Measurements from ENCODE around the gene IQCE. TPM values are rescaled to one million over a fixed set of nuclear protein-coding genes. Genes with fewer than 3 reads are reported as not detected.

Gene IQCE
- total RNA-seq, 1 donor from 2014 or later, result 25.7 TPM

DNA sequence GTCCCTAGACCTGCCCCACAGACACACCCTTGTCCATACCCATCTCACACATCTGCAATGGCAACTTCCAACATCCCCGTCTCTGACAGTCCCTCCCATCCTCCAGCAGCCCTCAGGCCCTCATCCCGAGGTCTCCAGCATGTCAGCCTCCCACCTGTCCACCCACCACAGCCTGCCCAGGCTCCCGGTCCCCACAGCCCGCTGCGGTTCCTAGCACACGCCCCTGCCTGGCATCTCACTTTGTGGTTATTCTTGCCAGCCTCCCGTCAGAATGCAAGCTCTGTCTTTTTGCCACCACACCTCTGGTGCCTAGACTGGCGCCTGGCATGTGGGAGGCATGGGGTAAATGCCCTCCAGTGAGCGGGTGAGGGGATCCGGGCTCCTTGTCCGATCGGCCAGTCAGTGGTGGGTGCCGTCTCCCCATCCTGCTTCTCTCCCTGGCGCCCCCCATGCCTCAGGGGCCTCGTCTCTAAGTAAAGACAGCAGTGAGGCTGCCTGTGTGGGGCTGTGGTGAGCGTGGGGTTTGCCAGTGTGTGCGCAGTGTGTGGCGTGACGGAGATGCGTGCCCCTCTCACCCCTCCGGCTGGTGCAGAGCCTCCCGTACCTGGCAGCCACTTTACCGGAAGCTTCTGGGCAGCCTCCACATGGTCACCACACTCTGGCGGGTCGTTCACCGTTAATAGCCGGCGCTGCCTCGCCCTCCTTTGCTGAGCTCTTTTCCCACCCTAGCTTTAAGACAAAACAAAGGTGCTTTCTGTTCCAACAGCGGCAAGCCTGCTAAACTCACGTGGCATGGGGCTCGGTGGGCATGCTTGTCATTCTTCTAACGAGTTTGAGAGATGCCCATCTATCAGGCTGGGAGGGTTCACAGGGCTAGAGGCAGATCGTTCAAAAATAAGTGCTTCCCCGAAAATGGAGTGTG is 44.5 kb downstream of the IQCE start:
- Mint-ChIP-seq H3K4me3 (no peak overlapping the region), H3K9me3 (no peaks in the 10 kb centered on the region), H3K27ac (no peak overlapping the region)

DNA sequence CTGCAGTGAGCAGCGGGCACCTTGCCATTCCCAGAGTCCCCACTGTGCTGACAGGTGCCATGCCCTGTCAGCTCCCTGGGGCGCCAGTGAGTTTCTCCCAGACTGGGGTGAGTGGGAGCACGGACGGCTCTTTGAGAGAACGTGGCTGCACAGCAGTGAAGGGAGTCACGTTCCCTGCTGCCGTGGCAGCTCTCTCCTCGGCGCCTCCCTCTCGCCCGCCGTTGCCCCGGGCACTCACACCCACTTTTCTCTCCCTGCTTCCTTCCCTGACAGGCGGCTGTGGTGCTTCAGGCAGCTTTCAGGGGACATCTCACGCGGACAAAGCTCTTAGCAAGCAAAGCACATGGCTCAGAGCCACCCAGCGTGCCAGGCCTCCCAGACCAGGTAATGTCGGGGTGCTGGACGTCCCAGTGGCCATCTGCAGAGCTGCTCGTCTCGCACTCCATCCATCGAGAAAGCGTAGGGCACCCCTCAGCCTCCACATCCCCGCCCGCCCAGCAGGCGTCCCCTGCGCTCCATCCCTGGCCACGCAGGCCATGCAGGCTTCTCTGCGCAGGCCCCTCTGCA is 45.9 kb downstream of the IQCE start:
- H3K4me1 Mint-ChIP-seq (ENCODE audit: unreplicated experiment), result peaks cover 12% of the 10 kb centered on the region
- no peaks in the 10 kb centered on the region for H3K9me3 Mint-ChIP-seq
- peaks cover 9% of the 10 kb centered on the region for H3K36me3 Mint-ChIP-seq
- TF ChIP-seq, protein P1, sequence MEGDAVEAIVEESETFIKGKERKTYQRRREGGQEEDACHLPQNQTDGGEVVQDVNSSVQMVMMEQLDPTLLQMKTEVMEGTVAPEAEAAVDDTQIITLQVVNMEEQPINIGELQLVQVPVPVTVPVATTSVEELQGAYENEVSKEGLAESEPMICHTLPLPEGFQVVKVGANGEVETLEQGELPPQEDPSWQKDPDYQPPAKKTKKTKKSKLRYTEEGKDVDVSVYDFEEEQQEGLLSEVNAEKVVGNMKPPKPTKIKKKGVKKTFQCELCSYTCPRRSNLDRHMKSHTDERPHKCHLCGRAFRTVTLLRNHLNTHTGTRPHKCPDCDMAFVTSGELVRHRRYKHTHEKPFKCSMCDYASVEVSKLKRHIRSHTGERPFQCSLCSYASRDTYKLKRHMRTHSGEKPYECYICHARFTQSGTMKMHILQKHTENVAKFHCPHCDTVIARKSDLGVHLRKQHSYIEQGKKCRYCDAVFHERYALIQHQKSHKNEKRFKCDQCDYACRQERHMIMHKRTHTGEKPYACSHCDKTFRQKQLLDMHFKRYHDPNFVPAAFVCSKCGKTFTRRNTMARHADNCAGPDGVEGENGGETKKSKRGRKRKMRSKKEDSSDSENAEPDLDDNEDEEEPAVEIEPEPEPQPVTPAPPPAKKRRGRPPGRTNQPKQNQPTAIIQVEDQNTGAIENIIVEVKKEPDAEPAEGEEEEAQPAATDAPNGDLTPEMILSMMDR (conservative IDR thresholded peaks at IDR 0.05), result no peak
- no peaks in the 10 kb centered on the region for H3K27me3 Mint-ChIP-seq
- H3K4me3 Mint-ChIP-seq, result no peak overlapping the region
- no peak for DNase-seq (ENCODE audit: extremely low spot score, unreplicated experiment)
- no peak overlapping the region for H3K27ac Mint-ChIP-seq

More for the DNA sequence above, 44.5 kb downstream of the IQCE start:
- TF ChIP-seq, protein P1 (conservative IDR thresholded peaks at IDR 0.05), result no peak
- peaks cover 6% of the 10 kb centered on the region for H3K4me1 Mint-ChIP-seq (ENCODE audit: unreplicated experiment)
- DNase-seq (ENCODE audit: extremely low spot score, unreplicated experiment), result no peak
- no peaks in the 10 kb centered on the region for H3K27me3 Mint-ChIP-seq
- peaks cover 13% of the 10 kb centered on the region for H3K36me3 Mint-ChIP-seq

DNA sequence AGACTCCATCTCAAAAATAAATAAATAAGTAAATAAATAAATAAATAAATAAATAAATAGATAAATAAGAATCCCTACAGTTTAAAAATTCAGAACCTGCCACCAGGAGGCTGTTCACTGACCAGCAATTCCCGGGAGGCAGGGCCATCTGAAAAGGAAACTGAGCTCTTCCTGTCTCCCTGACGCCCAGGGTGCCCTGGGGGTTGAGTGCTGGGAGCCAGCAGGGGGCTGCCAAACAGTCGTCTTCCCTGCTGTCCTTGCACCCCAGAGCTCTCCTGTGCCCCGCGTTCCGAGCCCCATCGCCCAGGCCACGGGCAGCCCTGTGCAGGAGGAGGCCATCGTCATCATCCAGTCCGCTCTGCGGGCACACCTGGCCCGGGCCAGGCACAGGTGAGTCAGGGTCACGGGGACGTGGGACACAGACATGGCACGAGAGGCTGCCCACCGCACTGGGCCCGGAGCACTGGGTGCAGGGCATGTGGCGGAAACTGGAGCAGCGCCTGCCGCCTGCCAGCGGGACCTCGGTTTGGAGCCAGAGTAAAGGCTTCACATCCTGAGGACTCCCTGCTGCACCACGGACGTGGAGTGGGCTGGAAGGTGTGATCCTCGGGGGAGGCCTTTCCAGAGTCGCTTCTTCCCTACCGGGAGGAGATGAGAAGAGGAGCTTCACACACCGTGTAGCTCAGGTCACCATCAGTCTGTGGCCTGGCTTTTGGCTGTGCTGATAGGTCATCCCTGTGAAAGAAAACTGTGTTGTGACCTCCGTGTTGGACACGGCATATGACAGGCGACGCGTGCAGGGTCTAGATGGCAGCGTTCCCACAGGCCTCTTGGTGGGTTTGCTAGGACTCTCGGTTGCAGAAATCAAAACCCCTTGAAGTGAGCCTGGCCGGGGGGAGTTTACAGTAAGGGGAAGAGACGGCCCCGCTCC is 47.1 kb downstream of the IQCE start:
- peaks cover 12% of the 10 kb centered on the region for H3K4me1 Mint-ChIP-seq (ENCODE audit: unreplicated experiment)
- H3K27ac Mint-ChIP-seq, result no peak overlapping the region
- DNase-seq (ENCODE audit: extremely low spot score, unreplicated experiment), result no peak
- no peaks in the 10 kb centered on the region for H3K27me3 Mint-ChIP-seq
- TF ChIP-seq, protein P1 (conservative IDR thresholded peaks at IDR 0.05), result peak; percentile 25
- H3K9me3 Mint-ChIP-seq, result no peaks in the 10 kb centered on the region
- no peak overlapping the region for H3K4me3 Mint-ChIP-seq
- peaks cover 3% of the 10 kb centered on the region for H3K36me3 Mint-ChIP-seq

DNA sequence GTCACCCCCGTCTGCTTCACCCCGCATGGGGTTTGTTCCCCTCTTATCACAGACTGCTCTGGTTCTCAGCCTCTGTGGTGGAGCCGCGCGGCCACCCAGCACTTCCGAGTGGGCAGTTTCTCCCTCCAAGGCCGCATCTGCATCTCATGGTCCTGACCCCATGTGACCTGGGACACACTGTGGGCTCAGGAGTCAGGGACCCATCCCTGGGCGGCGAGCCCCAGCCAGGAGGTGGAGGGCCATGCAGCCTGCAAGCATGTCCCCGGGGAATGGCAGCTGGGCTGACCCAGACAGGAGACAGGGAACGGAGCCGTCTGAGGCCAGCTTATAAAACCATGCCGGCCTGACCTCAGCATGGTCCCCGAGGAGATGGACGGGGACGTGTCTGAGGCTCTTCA is 47.8 kb downstream of the IQCE start:
- no peak overlapping the region for H3K4me3 Mint-ChIP-seq
- DNase-seq (ENCODE audit: extremely low spot score, unreplicated experiment), result no peak
- H3K36me3 Mint-ChIP-seq, result peaks cover 3% of the 10 kb centered on the region
- TF ChIP-seq, protein P1 (conservative IDR thresholded peaks at IDR 0.05), result no peak
- peaks cover 12% of the 10 kb centered on the region for H3K4me1 Mint-ChIP-seq (ENCODE audit: unreplicated experiment)
- no peaks in the 10 kb centered on the region for H3K9me3 Mint-ChIP-seq
- H3K27me3 Mint-ChIP-seq, result no peaks in the 10 kb centered on the region
- no peak overlapping the region for H3K27ac Mint-ChIP-seq

DNA sequence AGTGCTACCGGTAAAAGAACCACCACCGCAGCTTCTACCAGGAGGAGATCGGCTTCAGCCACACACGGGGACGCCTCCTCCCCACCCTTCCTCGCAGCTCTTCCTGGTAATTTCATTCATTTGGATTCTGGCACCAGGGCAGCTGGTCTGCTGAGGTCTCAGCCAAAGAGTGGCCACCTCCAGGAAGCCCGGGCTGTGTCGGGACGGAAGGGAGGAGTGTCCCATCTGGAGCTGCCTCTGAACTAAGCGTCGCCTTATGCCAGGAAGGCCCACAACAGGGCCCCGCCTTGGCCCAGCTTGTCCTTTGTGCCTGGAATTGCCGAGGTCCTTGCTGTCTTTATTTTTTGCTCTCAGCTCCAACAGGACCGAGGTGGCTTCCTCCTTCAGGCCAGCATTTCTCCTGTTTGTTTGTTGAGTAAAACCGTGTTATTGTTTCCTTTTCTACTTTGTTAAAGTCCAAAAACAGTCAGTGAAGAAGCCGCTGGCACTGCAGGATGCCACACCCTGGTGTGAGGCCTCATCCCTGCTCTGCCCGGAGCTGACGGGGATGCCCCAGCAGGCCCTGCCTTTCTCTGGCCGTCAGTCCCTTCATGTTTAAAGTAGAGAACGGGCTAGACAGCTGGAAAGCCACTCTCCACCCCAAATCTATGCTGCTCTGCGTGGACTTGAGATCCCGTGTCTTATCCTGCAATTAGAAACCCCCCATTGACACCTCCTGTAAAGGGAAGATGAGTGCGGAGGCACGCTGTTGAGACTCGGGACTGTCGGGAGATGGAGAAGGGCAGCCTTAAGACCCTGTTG is 48.5 kb downstream of the IQCE start:
- Mint-ChIP-seq H3K4me3 (peak overlapping the region; percentile 21), H3K27ac (no peak overlapping the region), H3K9me3 (no peaks in the 10 kb centered on the region), H3K4me1 (ENCODE audit: unreplicated experiment) (peaks cover 12% of the 10 kb centered on the region), H3K27me3 (no peaks in the 10 kb centered on the region), H3K36me3 (no peaks in the 10 kb centered on the region)
- TF ChIP-seq, protein P1 (conservative IDR thresholded peaks at IDR 0.05), result no peak
- no peak for DNase-seq (ENCODE audit: extremely low spot score, unreplicated experiment)
